HEK293T (cell line): ENCODE results near the gene PRKG2.

Experiments used
- CTCF ChIA-PET: fragments of 350-600 bp; formaldehyde crosslinking; extraction: SDS; loops from one replicate; lab custom pipeline; 2021; ENCODE audit warnings: antibody characterized with exemption, inconsistent platforms; lab: Yijun Ruan, JAX
- POLR2A ChIA-PET: fragments of 350-600 bp; formaldehyde crosslinking; extraction: SDS; loops from one replicate; lab custom pipeline; 2020; ENCODE audit warnings: antibody characterized with exemption, inconsistent platforms; lab: Yijun Ruan, JAX
- DNase-seq: peaks from one replicate; pipeline ENCODE4 v3.0.0; 2012; ENCODE audit warnings: mixed read lengths; ENCODE audit errors: extremely low spot score
- ARNT ChIP-seq: fragments of 450-650 bp; IDR thresholded peaks from 2 replicates; pipeline ENCODE4 v1.6.1; 2017; ENCODE audit warnings: mild to moderate bottlenecking
- BHLHE40 ChIP-seq: fragments of 450-650 bp; IDR thresholded peaks from 2 replicates; pipeline ENCODE4 v1.6.1; 2016; ENCODE audit warnings: mild to moderate bottlenecking, moderate library complexity, borderline replicate concordance
- CTBP1 ChIP-seq: fragments of 450-650 bp; IDR thresholded peaks from 2 replicates; pipeline ENCODE4 v1.6.1; 2016; ENCODE audit warnings: borderline replicate concordance
- ELF4 ChIP-seq: fragments of 450-650 bp; IDR thresholded peaks from 2 replicates; pipeline ENCODE4 v1.6.1; 2017; ENCODE audit warnings: antibody characterized with exemption
- FOXA1 ChIP-seq: fragments of 450-650 bp; IDR thresholded peaks from 2 replicates; pipeline ENCODE4 v1.6.1; 2016; ENCODE audit warnings: mild to moderate bottlenecking
- FOXK2 ChIP-seq: fragments of 450-650 bp; IDR thresholded peaks from 2 replicates; pipeline ENCODE4 v1.6.1; 2016; ENCODE audit warnings: mild to moderate bottlenecking
- FOXM1 ChIP-seq: fragments of 450-650 bp; IDR thresholded peaks from 2 replicates; pipeline ENCODE4 v1.6.1; 2017; ENCODE audit warnings: mild to moderate bottlenecking, borderline replicate concordance
- HDGF ChIP-seq: fragments of 450-650 bp; IDR thresholded peaks from 2 replicates; pipeline ENCODE4 v1.6.1; 2017; ENCODE audit warnings: antibody characterized with exemption, borderline replicate concordance
- L3MBTL2 ChIP-seq: fragments of 450-650 bp; conservative IDR thresholded peaks from 2 replicates; pipeline ENCODE4 v1.6.1; 2016; ENCODE audit warnings: mild to moderate bottlenecking
- LEF1 ChIP-seq: fragments of 450-650 bp; IDR thresholded peaks from 2 replicates; pipeline ENCODE4 v1.6.1; 2017; ENCODE audit warnings: mild to moderate bottlenecking, borderline replicate concordance
- NFRKB ChIP-seq: fragments of 450-650 bp; IDR thresholded peaks from 2 replicates; pipeline ENCODE4 v1.6.1; 2016; ENCODE audit warnings: mild to moderate bottlenecking, moderate library complexity
- SP1 ChIP-seq: fragments of 450-650 bp; IDR thresholded peaks from 2 replicates; pipeline ENCODE4 v1.6.1; 2017
- SUZ12 ChIP-seq: fragments of 450-650 bp; IDR thresholded peaks from 2 replicates; pipeline ENCODE4 v1.6.1; 2016; ENCODE audit warnings: mild to moderate bottlenecking
- TARDBP ChIP-seq: fragments of 450-650 bp; IDR thresholded peaks from 2 replicates; pipeline ENCODE4 v1.6.1; 2016
- ZNF384 ChIP-seq: fragments of 450-650 bp; IDR thresholded peaks from 2 replicates; pipeline ENCODE4 v1.6.1; 2016
- TF ChIP-seq, protein P1 (sequence below): fragments of 450-650 bp; IDR thresholded peaks from 2 replicates; pipeline ENCODE4 v1.6.1; 2016

The PRKG2 gene

DNA sequence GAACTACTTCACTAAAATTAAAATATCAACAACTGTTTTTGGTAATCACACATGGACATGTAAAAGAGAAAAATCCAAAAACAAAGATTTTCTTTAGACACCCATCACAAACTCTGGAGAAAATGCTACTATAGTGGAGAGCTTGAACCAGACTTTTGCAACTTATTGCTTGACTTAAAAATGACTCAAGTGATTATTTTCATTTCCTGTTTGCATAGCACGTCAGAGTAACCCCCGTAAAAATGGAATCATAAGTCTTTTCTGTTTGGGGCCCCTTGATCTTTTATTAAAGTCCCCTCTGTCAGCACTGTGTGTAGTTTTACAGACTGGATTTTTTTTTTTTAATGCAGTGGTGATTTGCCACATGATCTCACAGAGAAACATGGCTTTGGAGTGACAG is 79.5 kb downstream of the PRKG2 start:
- no peak for DNase-seq
- TF ChIP-seq, protein P1, sequence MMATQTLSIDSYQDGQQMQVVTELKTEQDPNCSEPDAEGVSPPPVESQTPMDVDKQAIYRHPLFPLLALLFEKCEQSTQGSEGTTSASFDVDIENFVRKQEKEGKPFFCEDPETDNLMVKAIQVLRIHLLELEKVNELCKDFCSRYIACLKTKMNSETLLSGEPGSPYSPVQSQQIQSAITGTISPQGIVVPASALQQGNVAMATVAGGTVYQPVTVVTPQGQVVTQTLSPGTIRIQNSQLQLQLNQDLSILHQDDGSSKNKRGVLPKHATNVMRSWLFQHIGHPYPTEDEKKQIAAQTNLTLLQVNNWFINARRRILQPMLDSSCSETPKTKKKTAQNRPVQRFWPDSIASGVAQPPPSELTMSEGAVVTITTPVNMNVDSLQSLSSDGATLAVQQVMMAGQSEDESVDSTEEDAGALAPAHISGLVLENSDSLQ = no peak
- TF ChIP-seq ZNF384 (no peak), ELF4 (no peak), HDGF (no peak)
- CTCF ChIA-PET = interaction anchor here (0.7 kb wide), 1 partner anchor 9 kb away, joined by 8 read pairs; no protein-coding TSS in a partner anchor
- POLR2A ChIA-PET = no interaction called here

DNA sequence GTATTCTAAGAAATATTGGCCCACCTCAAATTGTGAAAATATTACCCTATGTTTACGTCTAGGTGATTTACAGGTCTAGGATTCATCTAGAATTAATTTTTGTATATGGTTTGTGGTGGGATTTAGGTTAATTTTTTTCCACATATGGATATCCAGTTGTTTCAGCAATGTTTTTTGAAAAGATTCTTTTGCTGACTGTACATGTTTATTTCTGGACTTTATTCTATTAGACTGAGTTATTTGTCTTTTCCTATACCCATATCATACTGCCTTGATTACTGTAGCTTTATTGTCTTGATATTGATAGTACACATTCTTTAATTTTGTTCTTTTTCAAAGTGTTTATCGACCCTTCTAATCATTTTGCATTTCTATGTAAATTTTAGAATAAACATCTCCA is 83.5 kb downstream of the PRKG2 start:
- no peak for DNase-seq
- TF ChIP-seq NFRKB (no peak), SUZ12 (no peak), TARDBP (no peak), SP1 (no peak), CTBP1 (no peak), FOXK2 (no peak), ZNF384 (no peak), ARNT (no peak), ELF4 (no peak), L3MBTL2 (no peak)
- ChIA-PET POLR2A (no interaction called here), CTCF (no interaction called here)

DNA sequence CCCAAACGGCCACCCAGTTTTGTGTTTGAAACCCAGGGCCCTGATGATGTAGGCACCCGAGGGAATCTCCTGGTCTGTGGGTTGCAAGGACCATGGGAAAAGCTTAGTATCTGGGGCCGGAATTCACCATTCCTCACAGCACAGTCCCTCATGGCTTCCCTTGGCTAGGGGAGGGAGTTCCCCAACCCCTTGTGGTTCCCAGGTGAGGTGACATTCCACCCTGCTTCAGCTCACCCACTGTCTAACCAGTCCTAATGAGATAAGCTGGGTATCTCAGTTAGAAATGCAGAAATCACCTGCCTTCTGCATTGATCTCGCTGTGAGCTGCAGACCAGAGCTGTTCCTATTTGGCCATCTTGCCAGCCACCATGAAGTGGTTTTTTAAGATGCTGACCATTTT is 84.0 kb downstream of the PRKG2 start:
- ChIA-PET POLR2A (no interaction called here), CTCF (interaction anchor here (0.8 kb wide), 1 partner anchor 9 kb away, joined by 3 read pairs; no protein-coding TSS in a partner anchor)
- no peak for TF ChIP-seq FOXK2
- TF ChIP-seq HDGF = no peak
- TF ChIP-seq, protein P1 = no peak
- no peak for TF ChIP-seq TARDBP
- no peak for TF ChIP-seq SUZ12
- TF ChIP-seq SP1 = no peak
- TF ChIP-seq ARNT = no peak
- no peak for TF ChIP-seq FOXM1
- no peak for TF ChIP-seq L3MBTL2
- TF ChIP-seq NFRKB = no peak
- no peak for TF ChIP-seq LEF1
- TF ChIP-seq FOXA1 = no peak
- TF ChIP-seq BHLHE40 = no peak
- no peak for TF ChIP-seq CTBP1
- no peak for TF ChIP-seq ELF4
- TF ChIP-seq ZNF384 = no peak
- DNase-seq = no peak

- ChIA-PET POLR2A (no interaction called here), CTCF (interaction anchor here (0.8 kb wide), 1 partner anchor 9 kb away, joined by 3 read pairs; no protein-coding TSS in a partner anchor)
- no peak for DNase-seq
- TF ChIP-seq FOXM1 (no peak), SP1 (no peak), LEF1 (no peak), TARDBP (no peak), FOXA1 (no peak), NFRKB (no peak), SUZ12 (no peak)
- TF ChIP-seq, protein P1 = no peak
Measured at GRCh38 chr4:81130569-81130968, 84.5 kb downstream of the PRKG2 start.

- ChIA-PET CTCF (no interaction called here), POLR2A (no interaction called here)
- no peak for DNase-seq
- TF ChIP-seq NFRKB (no peak), TARDBP (no peak), L3MBTL2 (no peak), HDGF (no peak), BHLHE40 (no peak), FOXK2 (no peak), ARNT (no peak), LEF1 (no peak), CTBP1 (no peak), FOXA1 (no peak)
Measured at GRCh38 chr4:81120055-81120454, 95.0 kb downstream of the PRKG2 start.

GRCh38 chr4:81118086-81118485 is 96.9 kb downstream of the PRKG2 start:
- DNase-seq = no peak
- POLR2A ChIA-PET = no interaction called here
- TF ChIP-seq FOXK2 (no peak), FOXA1 (no peak), BHLHE40 (no peak), TARDBP (no peak), CTBP1 (no peak), NFRKB (no peak), HDGF (no peak), SP1 (no peak), L3MBTL2 (no peak)
- TF ChIP-seq, protein P1 = no peak
- CTCF ChIA-PET = no interaction called here
